ENCODE measurements around the gene THTPA. TPM values are rescaled to one million over a fixed set of nuclear protein-coding genes. Genes with fewer than 3 reads are reported as not detected.

The THTPA gene
- total and polyA plus RNA-seq, 2 of the 13 experiments (the other 11 are each of a cell fraction or from before 2014, with no cell fraction given): 7.4 to 8.7 TPM

DNA sequence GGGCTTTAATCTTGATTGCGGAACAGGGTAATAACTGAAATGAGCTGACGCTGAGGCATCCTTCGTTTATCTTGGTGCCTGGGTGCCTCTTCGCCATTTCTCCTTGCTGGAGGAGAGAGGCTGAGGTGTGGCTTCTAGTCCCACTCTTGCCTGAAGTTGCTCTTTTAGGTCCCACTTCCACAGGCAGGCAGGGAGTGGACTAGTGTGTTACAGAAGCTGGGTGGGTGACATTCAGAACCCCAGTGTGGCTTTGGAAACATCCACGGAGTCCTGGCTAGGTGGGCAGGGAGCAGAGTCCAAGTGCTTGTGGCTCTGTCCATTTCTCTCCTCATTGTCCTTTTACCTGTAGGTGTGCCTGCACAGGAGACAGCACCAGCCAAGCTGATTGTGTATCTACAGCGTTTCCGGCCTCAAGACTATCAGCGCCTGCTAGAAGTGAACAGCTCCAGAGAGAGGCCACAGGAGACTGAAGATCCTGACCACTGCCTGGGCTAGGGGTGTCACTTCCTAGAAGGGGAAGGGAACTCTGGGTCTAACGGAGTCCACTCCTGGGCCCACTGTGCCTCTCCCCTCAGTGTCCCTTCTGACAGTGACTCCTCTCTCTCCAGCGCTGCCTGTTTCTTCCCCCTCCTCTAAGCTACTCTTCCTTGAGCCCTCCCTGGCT is 2.4 kb downstream of the THTPA start (continued):
- TF ChIP-seq ZNF225 (CRISPR knock-in tag; IDR thresholded peaks at IDR 0.05): 0 out of 2 replicates have a peak, but pooled peaks have one; percentile 39
- TF ChIP-seq ZNF101 (CRISPR knock-in tag; IDR thresholded peaks at IDR 0.05; ENCODE audit: borderline replicate concordance, low read depth): no peak
- no peak for TF ChIP-seq MTF2 (CRISPR knock-in tag; IDR thresholded peaks at IDR 0.05; ENCODE audit: borderline replicate concordance)
- 0 out of 2 replicates have a peak, but pooled peaks have one; percentile 32 for TF ChIP-seq RBFOX2 (IDR thresholded peaks at IDR 0.05; ENCODE audit: low read depth, low read length)
- TF ChIP-seq ZNF253 (CRISPR knock-in tag; IDR thresholded peaks at IDR 0.05; ENCODE audit: borderline replicate concordance): no peak
- no peak for TF ChIP-seq ZNF572 (CRISPR knock-in tag; IDR thresholded peaks at IDR 0.05)
- no peak for TF ChIP-seq PITX1 (CRISPR knock-in tag; IDR thresholded peaks at IDR 0.05)
- no peak for TF ChIP-seq ZFAT (CRISPR knock-in tag; conservative IDR thresholded peaks at IDR 0.05)
- TF ChIP-seq ZNF17 (CRISPR knock-in tag; IDR thresholded peaks at IDR 0.05): peak; percentile 74; the same call in 1 of the 2 replicates
- TF ChIP-seq, protein P1, sequence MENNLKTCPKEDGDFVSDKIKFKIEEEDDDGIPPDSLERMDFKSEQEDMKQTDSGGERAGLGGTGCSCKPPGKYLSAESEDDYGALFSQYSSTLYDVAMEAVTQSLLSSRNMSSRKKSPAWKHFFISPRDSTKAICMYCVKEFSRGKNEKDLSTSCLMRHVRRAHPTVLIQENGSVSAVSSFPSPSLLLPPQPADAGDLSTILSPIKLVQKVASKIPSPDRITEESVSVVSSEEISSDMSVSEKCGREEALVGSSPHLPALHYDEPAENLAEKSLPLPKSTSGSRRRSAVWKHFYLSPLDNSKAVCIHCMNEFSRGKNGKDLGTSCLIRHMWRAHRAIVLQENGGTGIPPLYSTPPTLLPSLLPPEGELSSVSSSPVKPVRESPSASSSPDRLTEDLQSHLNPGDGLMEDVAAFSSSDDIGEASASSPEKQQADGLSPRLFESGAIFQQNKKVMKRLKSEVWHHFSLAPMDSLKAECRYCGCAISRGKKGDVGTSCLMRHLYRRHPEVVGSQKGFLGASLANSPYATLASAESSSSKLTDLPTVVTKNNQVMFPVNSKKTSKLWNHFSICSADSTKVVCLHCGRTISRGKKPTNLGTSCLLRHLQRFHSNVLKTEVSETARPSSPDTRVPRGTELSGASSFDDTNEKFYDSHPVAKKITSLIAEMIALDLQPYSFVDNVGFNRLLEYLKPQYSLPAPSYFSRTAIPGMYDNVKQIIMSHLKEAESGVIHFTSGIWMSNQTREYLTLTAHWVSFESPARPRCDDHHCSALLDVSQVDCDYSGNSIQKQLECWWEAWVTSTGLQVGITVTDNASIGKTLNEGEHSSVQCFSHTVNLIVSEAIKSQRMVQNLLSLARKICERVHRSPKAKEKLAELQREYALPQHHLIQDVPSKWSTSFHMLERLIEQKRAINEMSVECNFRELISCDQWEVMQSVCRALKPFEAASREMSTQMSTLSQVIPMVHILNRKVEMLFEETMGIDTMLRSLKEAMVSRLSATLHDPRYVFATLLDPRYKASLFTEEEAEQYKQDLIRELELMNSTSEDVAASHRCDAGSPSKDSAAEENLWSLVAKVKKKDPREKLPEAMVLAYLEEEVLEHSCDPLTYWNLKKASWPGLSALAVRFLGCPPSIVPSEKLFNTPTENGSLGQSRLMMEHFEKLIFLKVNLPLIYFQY (CRISPR knock-in tag; IDR thresholded peaks at IDR 0.05; ENCODE audit: borderline replicate concordance): no peak
- TF ChIP-seq USF2 (IDR thresholded peaks at IDR 0.05; ENCODE audit: low read depth, low read length): no peak
- no peak for TF ChIP-seq USF2 (CRISPR knock-in tag; IDR thresholded peaks at IDR 0.05; ENCODE audit: borderline replicate concordance)
- TF ChIP-seq, protein P2, sequence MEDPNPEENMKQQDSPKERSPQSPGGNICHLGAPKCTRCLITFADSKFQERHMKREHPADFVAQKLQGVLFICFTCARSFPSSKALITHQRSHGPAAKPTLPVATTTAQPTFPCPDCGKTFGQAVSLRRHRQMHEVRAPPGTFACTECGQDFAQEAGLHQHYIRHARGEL (CRISPR knock-in tag; IDR thresholded peaks at IDR 0.05): 0 out of 2 replicates have a peak, but pooled peaks have one; percentile 37
- no peak for TF ChIP-seq ZBTB8A (CRISPR knock-in tag; IDR thresholded peaks at IDR 0.05; ENCODE audit: borderline replicate concordance, low read depth)
- no peak for TF ChIP-seq HDAC6 (IDR thresholded peaks at IDR 0.05; ENCODE audit: low read depth, low read length)
- TF ChIP-seq ZSCAN25 (CRISPR knock-in tag; IDR thresholded peaks at IDR 0.05): no peak
- TF ChIP-seq ZNF33B (CRISPR knock-in tag; IDR thresholded peaks at IDR 0.05): no peak
- TF ChIP-seq RFX5 (IDR thresholded peaks at IDR 0.05; ENCODE audit: low read depth, low read length): no peak
- no peak for TF ChIP-seq ZNF362 (CRISPR knock-in tag; IDR thresholded peaks at IDR 0.05; ENCODE audit: borderline replicate concordance)

All from HepG2 (cell line).